Ovary (tissue), 9 donors: ENCODE data around the gene NOS3. TPM values are rescaled to one million over a fixed set of nuclear protein-coding genes. Genes with fewer than 3 reads are reported as not detected.

Experiments used
- DNase-seq, 5 donors: peaks; one replicate each; pipeline ENCODE4 v3.0.0-alpha.2; 2019 to 2020
- H3K27ac ChIP-seq, 2 donors: fragments of 200-600 bp; one replicate each; pipeline versions ENCODE4 v1.5.1 to v1.8.0; 2019 to 2022
- H3K27me3 ChIP-seq: fragments of 200-600 bp; one replicate; pipeline ENCODE4 v1.8.0; 2022
- H3K36me3 ChIP-seq: fragments of 200-600 bp; sonication (generic); one replicate; pipeline ENCODE4 v1.5.1; 2019
- H3K4me1 ChIP-seq: one replicate; pipeline ENCODE4 v1.8.1; 2013; ENCODE audit warnings: mild to moderate bottlenecking, moderate library complexity; ENCODE audit not compliant: insufficient read depth
- H3K4me3 ChIP-seq: fragments of 200-600 bp; sonication (generic); one replicate; pipeline ENCODE4 v1.5.1; 2017
- H3K9me3 ChIP-seq, 2 donors: fragments of 200-600 bp in 1 of 2; sonication (generic) in 1 of 2; one replicate each; pipeline versions ENCODE4 v1.5.1 to v1.8.1; 2013 to 2019; ENCODE audit warnings: mild to moderate bottlenecking in 1 of 2, moderate library complexity in 1 of 2
- CTCF ChIP-seq, 3 donors: fragments of 450-650 bp in 2 of 3; fragments of 200-600 bp in 1 of 3; IDR thresholded peaks; one replicate each; pipeline versions ENCODE4 v1.5.1 to v1.8.0; 2016 to 2022; ENCODE audit warnings: antibody characterized with exemption in 3 of 3, mild to moderate bottlenecking in 1 of 3
- EP300 ChIP-seq: sonication (generic); formaldehyde crosslinking; IDR thresholded peaks from one replicate; pipeline ENCODE4 v1.6.1; 2017; ENCODE audit warnings: antibody characterized with exemption
- POLR2A ChIP-seq: fragments of 450-650 bp; IDR thresholded peaks from one replicate; pipeline ENCODE4 v1.6.1; 2017; ENCODE audit warnings: antibody characterized with exemption, mild to moderate bottlenecking, moderate library complexity
- WGBS, 3 donors: extraction: QIAGEN DNeasy Blood & Tissue Kit in 1 of 3; methylation state at CpG; one replicate each; pipeline versions ENCODE4 v1.1.5 to v1.1.7; 2013 to 2017; 5-methylcytosine and 5-hydroxymethylcytosine counted together
- intact Hi-C, 4 donors: fragments of 100-400 bp; cut with DNase I; formaldehyde crosslinking; loops; one replicate each; pipeline versions ENCODE4 v1.11.0 to v1.15.1; 2022 to 2023
- polyA plus RNA-seq, 2 donors: library from polyadenylated mRNA; stranded (reverse); fragments of 200-250 nt in 1 of 2; fragments of 350-450 nt in 1 of 2; fragmentation: Illumina TruSeq in 1 of 2; extraction: RNeasy Lipid Tissue Mini Kit (QIAGEN cat#74804) in 1 of 2; gene quantifications; one replicate each; pipeline ENCODE4 v1.2.3, GENCODE V29; 2013 to 2014
- total RNA-seq, 7 donors: library from RNA; depleted of rRNA in 2 of 7; stranded (reverse); fragments of >200 nt in 2 of 7; fragmentation: NEBNext Ultra II Directional in 3 of 7; extraction: Animal tissue kit (Norgen Biotek cat#: 25700) in 3 of 7; gene quantifications; one replicate each; pipeline versions ENCODE4 v1.1.0 to v1.2.4, GENCODE V29; 2016 to 2023
- donor health status: DM: no; HTN: no; CAD: no; lungs with moderate emphysema.
- donor health status: DM: no; HTN: no; CAD: no.
- donor health status: Bipolar disorder and iron deficiency.
- donor health status: DM: yes; HTN: yes; CAD: no.
- donor health status: DM: no; HTN: no; CAD: no.
- donor health status: DM: yes; HTN: yes; CAD: no.

The NOS3 gene
- total and polyA plus RNA-seq, 9 donors = 1.0 to 26.0 (median 5.4) TPM

GRCh38 chr7:150968056-150968733, 22.6 kb upstream of the NOS3 start:
- Histone ChIP-seq H3K9me3 (no peaks in the 10 kb centered on the region), H3K4me1 (peaks cover 22% of the 10 kb centered on the region), H3K36me3 (no peaks in the 10 kb centered on the region), H3K27ac (no peak overlapping the region), H3K27me3 (no peaks in the 10 kb centered on the region), H3K4me3 (no peak overlapping the region)
- 79 to 84% (median 80%) methylated on average over 15 of the region's 15 CpGs for WGBS, 3 donors
- TF ChIP-seq EP300 (no peak), CTCF (IDR thresholded peaks at IDR 0.05) (no peak), POLR2A (no peak)
- intact Hi-C loops = no loop called here
- no peak for DNase-seq

- Histone ChIP-seq H3K27ac (no peak overlapping the region), H3K9me3 (no peaks in the 10 kb centered on the region), H3K4me1 (peaks cover 22% of the 10 kb centered on the region), H3K27me3 (no peaks in the 10 kb centered on the region), H3K4me3 (no peak overlapping the region), H3K36me3 (no peaks in the 10 kb centered on the region)
- TF ChIP-seq EP300 (no peak), POLR2A (no peak), CTCF (IDR thresholded peaks at IDR 0.05) (no peak)
- intact Hi-C loops = no loop called here
- no peak for DNase-seq
- WGBS, 3 donors = 46 to 57% (median 49%) methylated on average over 16 of the region's 16 CpGs
Measured at GRCh38 chr7:150968734-150969372, 22.0 kb upstream of the NOS3 start.

GRCh38 chr7:150969475-150969874, 21.3 kb upstream of the NOS3 start:
- Histone ChIP-seq H3K27me3 (no peaks in the 10 kb centered on the region), H3K4me1 (peaks cover 25% of the 10 kb centered on the region), H3K9me3 (no peaks in the 10 kb centered on the region), H3K36me3 (no peaks in the 10 kb centered on the region), H3K4me3 (no peak overlapping the region), H3K27ac (peak overlapping the region in 1 of 2 donors; percentile 11)
- intact Hi-C loops = no loop called here
- DNase-seq = no peak
- TF ChIP-seq POLR2A (no peak), EP300 (no peak), CTCF (IDR thresholded peaks at IDR 0.05) (no peak)
- 47 to 61% (median 52%) methylated on average over 7 of the region's 7 CpGs for WGBS, 3 donors

- peak overlapping the region in 1 of 2 donors; percentile 67 for H3K27ac ChIP-seq
- no peak for DNase-seq
- 28 to 65% (median 32%) methylated on average over 11 of the region's 11 CpGs for WGBS, 3 donors
- no peak overlapping the region for H3K4me3 ChIP-seq
- H3K27me3 ChIP-seq = no peaks in the 10 kb centered on the region
- no peaks in the 10 kb centered on the region for H3K36me3 ChIP-seq
- TF ChIP-seq POLR2A (no peak), EP300 (no peak), CTCF (IDR thresholded peaks at IDR 0.05) (no peak)
- H3K9me3 ChIP-seq = no peaks in the 10 kb centered on the region
- peaks cover 27% of the 10 kb centered on the region for H3K4me1 ChIP-seq
- intact Hi-C loops = loop anchor here in 1 of 4 donors (10.0 kb wide), 1 partner anchor 186 kb away; no protein-coding TSS in a partner anchor
Measured at GRCh38 chr7:150970424-150970823, 20.4 kb upstream of the NOS3 start.
